GM23248 (cell line): ENCODE measurements around the gene MPG.

Source experiments
- EZH2 ChIP-seq: fragments of 200-600 bp; sonication (generic); IDR thresholded peaks from 2 replicates; pipeline ENCODE4 v1.6.1; 2018; ENCODE audit warnings: antibody characterized with exemption, mild to moderate bottlenecking; ENCODE audit not compliant: insufficient read depth, poor library complexity, severe bottlenecking
- EZH2phosphoT487 ChIP-seq: fragments of 200-600 bp; sonication (generic); IDR thresholded peaks from 2 replicates; pipeline ENCODE4 v1.6.1; 2018; ENCODE audit warnings: antibody characterized with exemption, moderate library complexity, mild to moderate bottlenecking, low read depth; ENCODE audit not compliant: insufficient read depth

DNA sequence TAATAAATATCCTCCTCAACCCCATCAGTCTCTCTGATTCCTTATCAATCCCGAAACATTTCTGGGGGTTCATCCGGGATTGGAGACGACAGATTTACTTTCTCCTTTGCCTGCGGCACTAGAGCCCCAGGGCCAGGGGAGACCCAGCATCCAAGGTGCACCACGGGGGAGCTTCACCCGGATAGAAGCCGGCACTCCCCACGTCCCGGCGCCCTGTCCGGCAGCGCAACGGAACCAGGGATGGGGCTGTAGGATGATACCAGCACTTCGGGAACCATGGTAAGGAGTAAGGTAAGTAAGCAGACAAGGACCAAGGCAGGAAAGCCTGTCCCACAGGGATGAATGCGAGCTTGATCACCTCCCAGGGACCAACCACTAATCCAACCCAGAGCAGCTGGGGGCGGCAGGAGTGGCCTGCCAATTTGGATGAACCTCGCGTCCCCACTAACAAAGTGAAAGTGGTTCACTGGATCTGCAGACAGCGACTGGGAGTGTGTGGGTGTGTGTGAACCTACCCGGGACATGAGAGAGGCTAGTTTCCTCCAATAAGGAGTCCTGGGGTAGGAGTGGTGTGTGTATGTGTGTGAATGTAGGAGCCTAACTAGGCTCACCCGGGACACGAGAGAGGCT lies 36.5 kb upstream of the MPG start:
- TF ChIP-seq EZH2phosphoT487 (no peak), EZH2 (no peak)
